Fibroblast of lung (primary cell): ENCODE results near the gene INF2. TPM values are rescaled to one million over a fixed set of nuclear protein-coding genes. Genes with fewer than 3 reads are reported as not detected.

ENCODE experiments used
- DNase-seq, 2 donors: peaks; one replicate each; pipeline versions ENCODE4 v3.0.0 to v3.0.0-alpha.2; 2010; ENCODE audit warnings: low read depth in 2 of 2
- H2AFZ ChIP-seq: 2 replicates; pipeline ENCODE4 v1.5.1; 2012; ENCODE audit warnings: low read length, control low read depth, inconsistent platforms
- H3K27ac ChIP-seq: 2 replicates; pipeline ENCODE4 v1.5.1; 2011; ENCODE audit warnings: low read length, control low read depth; ENCODE audit not compliant: insufficient read depth
- H3K27me3 ChIP-seq: 2 replicates; pipeline ENCODE4 v1.5.1; 2011; ENCODE audit warnings: mild to moderate bottlenecking, low read length; ENCODE audit not compliant: control insufficient read depth, insufficient read depth
- H3K36me3 ChIP-seq: 2 replicates; pipeline ENCODE4 v1.5.1; 2011; ENCODE audit warnings: low read length; ENCODE audit not compliant: control insufficient read depth, insufficient read depth
- H3K4me1 ChIP-seq: 2 replicates; pipeline ENCODE4 v1.5.1; 2011; ENCODE audit warnings: low read length; ENCODE audit not compliant: control insufficient read depth, insufficient read depth; ENCODE audit errors: extremely low read depth
- H3K4me2 ChIP-seq: 2 replicates; pipeline ENCODE4 v1.5.1; 2011; ENCODE audit warnings: low read length, control low read depth; ENCODE audit not compliant: insufficient read depth; ENCODE audit errors: extremely low read depth
- H3K4me3 ChIP-seq, 4 experiments: fragments of 200-600 bp in 1 of 4; sonication (generic) in 1 of 4; replicated peaks in 1 of 4; 2 replicates each; pipeline ENCODE4 v1.5.1; 2011 to 2016; ENCODE audit warnings: low read length in 4 of 4, low read depth in 3 of 4, mild to moderate bottlenecking in 3 of 4, control low read depth in 2 of 4, inconsistent platforms in 1 of 4, mixed read lengths in 1 of 4; ENCODE audit not compliant: insufficient read depth in 1 of 4; ENCODE audit errors: control extremely low read depth in 1 of 4
- H3K79me2 ChIP-seq: 2 replicates; pipeline ENCODE4 v1.5.1; 2012; ENCODE audit warnings: mild to moderate bottlenecking, low read length, inconsistent platforms; ENCODE audit not compliant: control insufficient read depth, insufficient read depth
- H3K9ac ChIP-seq: 2 replicates; pipeline ENCODE4 v1.5.1; 2011; ENCODE audit warnings: mild to moderate bottlenecking, low read length, control low read depth; ENCODE audit not compliant: insufficient read depth
- H3K9me3 ChIP-seq: 2 replicates; pipeline ENCODE4 v1.5.1; 2012; ENCODE audit warnings: low read depth, low read length; ENCODE audit not compliant: control insufficient read depth, insufficient read depth
- H4K20me1 ChIP-seq: 2 replicates; pipeline ENCODE4 v1.5.1; 2011; ENCODE audit warnings: low read length; ENCODE audit not compliant: control insufficient read depth, insufficient read depth; ENCODE audit errors: extremely low read depth
- CTCF ChIP-seq, 2 donors: IDR thresholded peaks in 1 of 2; conservative IDR thresholded peaks in 1 of 2; 1 replicate in 1 of 2; 2 replicates in 1 of 2; pipeline ENCODE4 v1.5.1; 2011 to 2012; ENCODE audit warnings: low read length in 2 of 2, control low read depth in 1 of 2, inconsistent platforms in 1 of 2, low read depth in 1 of 2, mild to moderate bottlenecking in 1 of 2
- EZH2 ChIP-seq: IDR thresholded peaks from 2 replicates; pipeline ENCODE4 v1.5.1; 2012; ENCODE audit warnings: low read length, control low read depth, mild to moderate bottlenecking; ENCODE audit errors: missing control alignments
- polyA plus RNA-seq, 2 donors: library from polyadenylated mRNA; depleted of rRNA in 1 of 2; stranded (reverse) in 1 of 2; unstranded in 1 of 2; fragments of >200 nt; gene quantifications; 2 replicates each; pipeline ENCODE4 v1.2.1, GENCODE V29; 2011 to 2012; ENCODE audit warnings: missing spikeins in 1 of 2
- total RNA-seq: library from RNA; depleted of rRNA; stranded (reverse); fragments of >200 nt; gene quantifications from 2 replicates; pipeline ENCODE4 v1.2.1, GENCODE V29; 2014

Gene INF2
- total and polyA plus RNA-seq, 2 donors (not counting 1 experiment from before 2014, with no cell fraction given): 19.8 to 50.9 TPM

GRCh38 chr14:104734601-104734990 is 45.2 kb downstream of the INF2 start:
- no peaks in the 10 kb centered on the region for H4K20me1 ChIP-seq
- no peak overlapping the region for H2AFZ ChIP-seq
- H3K9ac ChIP-seq: no peak overlapping the region
- no peaks in the 10 kb centered on the region for H3K79me2 ChIP-seq
- H3K9me3 ChIP-seq: no peaks in the 10 kb centered on the region
- no peak overlapping the region for H3K27ac ChIP-seq
- no peak for DNase-seq
- no peak overlapping the region for H3K4me3 ChIP-seq
- no peaks in the 10 kb centered on the region for H3K27me3 ChIP-seq
- H3K4me1 ChIP-seq: peaks cover 5% of the 10 kb centered on the region
- TF ChIP-seq CTCF (conservative IDR thresholded peaks at IDR 0.05 in 1 of 2, IDR thresholded peaks at IDR 0.05 in 1 of 2; ENCODE audit: low read depth in 1 of 2, low read length in 2 of 2) (no peak), EZH2 (no peak)
- no peaks in the 10 kb centered on the region for H3K36me3 ChIP-seq
- H3K4me2 ChIP-seq: no peak overlapping the region

DNA sequence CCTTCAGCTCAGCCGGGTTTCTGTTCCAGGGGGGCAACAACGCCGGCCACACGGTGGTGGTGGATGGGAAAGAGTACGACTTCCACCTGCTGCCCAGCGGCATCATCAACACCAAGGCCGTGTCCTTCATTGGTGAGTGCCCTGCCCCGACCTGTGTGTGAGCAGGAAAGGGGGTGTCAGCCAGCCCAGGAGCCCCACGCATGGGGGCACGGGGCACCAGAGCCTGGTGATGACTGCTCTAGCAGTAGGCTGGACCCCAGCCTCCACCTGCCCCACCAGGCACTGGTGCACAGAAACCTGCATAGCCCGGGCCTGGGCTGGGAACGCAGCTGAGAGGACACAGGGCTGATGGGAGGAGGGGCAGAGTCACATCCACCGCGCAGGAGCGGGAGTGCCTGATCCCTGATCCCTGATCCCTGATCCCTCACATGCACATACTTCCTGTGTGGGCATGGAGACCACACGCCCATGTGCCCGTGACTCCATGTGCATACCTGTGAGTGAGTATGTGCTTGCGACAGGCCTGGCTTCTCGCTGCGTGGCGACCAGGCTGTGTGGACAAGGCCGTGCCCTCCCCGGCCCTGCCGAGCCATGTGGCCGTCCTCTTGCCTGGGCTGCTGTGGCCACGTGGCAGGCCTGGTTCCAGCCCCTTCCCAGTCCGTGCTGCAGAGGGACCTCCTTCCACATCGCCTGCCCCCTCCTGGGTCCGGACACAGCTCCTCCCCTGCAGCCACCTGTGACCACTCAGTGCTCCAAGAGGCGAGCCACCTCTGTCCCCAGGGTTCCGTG is 45.8 kb downstream of the INF2 start:
- Histone ChIP-seq H3K4me2 (no peak overlapping the region), H3K79me2 (no peaks in the 10 kb centered on the region), H3K27me3 (no peaks in the 10 kb centered on the region), H3K9me3 (no peaks in the 10 kb centered on the region), H2AFZ (no peak overlapping the region), H3K9ac (no peak overlapping the region), H3K27ac (no peak overlapping the region), H3K36me3 (no peaks in the 10 kb centered on the region), H3K4me3 (no peak overlapping the region), H4K20me1 (no peaks in the 10 kb centered on the region), H3K4me1 (peaks cover 5% of the 10 kb centered on the region)
- TF ChIP-seq EZH2 (no peak), CTCF (conservative IDR thresholded peaks at IDR 0.05 in 1 of 2, IDR thresholded peaks at IDR 0.05 in 1 of 2; ENCODE audit: low read depth in 1 of 2, low read length in 2 of 2) (no peak)
- no peak for DNase-seq

DNA sequence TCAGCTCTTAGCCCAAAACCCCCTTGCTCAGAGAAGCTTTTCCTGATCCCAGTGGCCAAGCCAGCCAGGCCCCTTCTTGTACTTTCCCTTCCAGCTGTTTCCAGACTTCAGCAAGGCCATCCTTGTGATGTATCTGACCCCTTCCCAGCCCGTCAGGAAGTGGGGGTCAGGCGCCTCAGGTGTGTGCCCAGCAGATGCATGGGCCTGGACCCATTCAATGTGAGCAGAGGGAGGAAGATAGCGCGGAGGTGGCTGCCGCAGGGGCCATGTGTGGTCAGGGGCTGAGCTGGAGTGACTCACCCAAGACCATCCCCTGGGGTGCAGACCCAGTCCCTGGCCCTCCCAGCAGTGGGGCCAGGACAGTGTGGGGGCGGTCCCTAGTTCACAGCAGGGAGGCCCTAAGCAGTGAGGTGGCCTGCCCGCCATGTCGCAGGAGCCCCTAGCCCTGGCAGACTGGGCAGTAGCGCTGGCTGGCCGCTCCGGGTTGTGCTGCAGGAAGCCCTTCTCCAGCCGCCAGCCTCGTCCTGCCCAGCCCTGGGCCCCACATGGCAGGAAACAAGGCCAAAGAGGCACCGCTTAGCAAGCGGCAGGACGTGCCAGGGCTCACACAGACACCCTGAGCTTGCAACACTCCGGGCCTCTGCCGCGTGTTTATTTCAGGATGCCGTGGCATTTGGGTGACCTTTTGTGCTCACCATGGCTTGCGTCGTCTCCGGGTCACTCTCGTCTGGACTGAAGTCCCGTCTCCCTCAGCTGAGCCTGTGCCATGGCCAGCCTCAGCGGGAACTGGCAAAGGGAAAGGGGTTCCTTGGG is 46.6 kb downstream of the INF2 start:
- Histone ChIP-seq H3K9ac (no peak overlapping the region), H3K36me3 (no peaks in the 10 kb centered on the region), H3K4me1 (peaks cover 5% of the 10 kb centered on the region), H3K79me2 (no peaks in the 10 kb centered on the region), H3K27ac (no peak overlapping the region), H3K9me3 (no peaks in the 10 kb centered on the region), H4K20me1 (no peaks in the 10 kb centered on the region), H2AFZ (no peak overlapping the region), H3K4me3 (no peak overlapping the region), H3K4me2 (peak overlapping the region; percentile 2), H3K27me3 (no peaks in the 10 kb centered on the region)
- peak in 1 of 2 donors; percentile 85 for DNase-seq
- TF ChIP-seq CTCF (conservative IDR thresholded peaks at IDR 0.05 in 1 of 2, IDR thresholded peaks at IDR 0.05 in 1 of 2; ENCODE audit: low read depth in 1 of 2, low read length in 2 of 2) (no peak), EZH2 (no peak)
